Mesenteric fat pad (tissue), 1 donor: ENCODE measurements around the gene UMPS. TPM values are rescaled to one million over a fixed set of nuclear protein-coding genes. Genes with fewer than 3 reads are reported as not detected.
"Not testable (repeated sequence)": the region's sequence is repeated elsewhere in the genome, so short reads cannot be mapped to it uniquely, and the experiment has no call there.

Experiments
- DNase-seq: peaks from one replicate; pipeline ENCODE4 v3.0.0-alpha.2; 2020; ENCODE audit warnings: low spot score
- total RNA-seq: library from RNA; stranded (reverse); fragmentation: NEBNext Ultra II Directional; extraction: Animal tissue kit (Norgen Biotek cat#: 25700); gene quantifications from one replicate; pipeline ENCODE4 v1.2.1, GENCODE V29; 2021
- donor health status: DM: yes; HTN: yes; CAD: no.

UMPS gene
- total RNA-seq, 1 donor from 2014 or later, result 20.8 TPM

DNA sequence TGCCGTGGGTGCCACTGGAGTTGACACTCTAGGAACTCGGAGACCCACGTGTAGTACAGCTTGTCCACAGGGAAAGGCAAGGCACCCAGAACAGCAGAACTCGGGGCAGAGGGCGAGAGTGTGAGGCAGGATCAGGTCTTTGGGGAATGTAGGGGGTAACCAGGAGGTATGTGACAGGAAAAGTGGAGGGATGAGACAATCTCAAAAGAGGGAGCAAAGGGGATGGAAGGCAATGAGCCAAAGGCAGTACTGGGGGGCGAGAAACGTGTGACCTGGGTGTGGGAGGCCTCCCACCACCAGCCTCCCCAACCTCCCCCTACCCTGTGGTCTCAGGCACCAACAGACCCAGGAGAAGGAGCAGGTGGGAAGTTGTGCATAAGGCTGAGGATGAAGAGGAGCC, 48.9 kb downstream of the UMPS start:
- no peak for DNase-seq

DNA sequence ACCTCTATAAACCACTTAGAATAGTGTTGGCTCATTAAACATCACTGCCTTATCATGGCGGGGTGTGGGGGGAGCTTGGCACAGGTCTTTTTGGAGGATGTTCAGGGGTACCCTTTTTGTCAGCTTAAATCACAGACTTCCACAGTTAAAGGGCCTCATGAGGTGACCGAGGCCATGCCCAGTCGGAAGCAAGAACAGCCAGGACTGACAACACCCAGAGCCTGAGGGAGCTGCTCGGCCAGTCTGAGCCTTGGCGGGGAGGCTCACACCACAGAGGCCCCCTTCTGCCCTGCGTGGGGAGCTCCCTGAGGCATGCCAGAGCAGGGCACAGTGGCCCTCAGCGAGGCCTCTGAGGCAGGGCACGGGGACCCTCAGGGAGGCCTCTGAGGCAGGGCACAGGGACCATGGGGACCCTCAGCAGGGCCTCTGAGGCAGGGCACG, 49.5 kb downstream of the UMPS start:
- no peak for DNase-seq

DNA sequence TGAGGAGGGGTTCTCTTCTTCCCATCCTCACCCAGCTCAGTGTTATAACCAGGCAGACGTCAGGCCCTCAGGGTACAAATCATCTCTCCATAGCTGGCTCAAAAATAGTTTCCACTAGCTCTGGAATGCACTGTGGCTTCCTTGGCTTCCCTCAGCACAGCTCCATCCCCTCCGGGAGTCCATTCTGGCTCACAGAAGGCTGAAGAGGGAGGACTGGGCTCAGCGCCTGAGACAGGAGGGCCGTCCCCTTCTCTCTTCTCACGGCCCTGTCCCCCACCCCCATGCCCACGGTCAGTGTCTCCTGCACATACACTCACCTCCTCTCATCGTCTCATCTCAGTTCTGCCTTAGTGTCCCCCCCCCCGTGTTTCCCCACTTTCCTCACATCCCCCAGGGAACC, 50.1 kb downstream of the UMPS start:
- DNase-seq, result no peak

DNA sequence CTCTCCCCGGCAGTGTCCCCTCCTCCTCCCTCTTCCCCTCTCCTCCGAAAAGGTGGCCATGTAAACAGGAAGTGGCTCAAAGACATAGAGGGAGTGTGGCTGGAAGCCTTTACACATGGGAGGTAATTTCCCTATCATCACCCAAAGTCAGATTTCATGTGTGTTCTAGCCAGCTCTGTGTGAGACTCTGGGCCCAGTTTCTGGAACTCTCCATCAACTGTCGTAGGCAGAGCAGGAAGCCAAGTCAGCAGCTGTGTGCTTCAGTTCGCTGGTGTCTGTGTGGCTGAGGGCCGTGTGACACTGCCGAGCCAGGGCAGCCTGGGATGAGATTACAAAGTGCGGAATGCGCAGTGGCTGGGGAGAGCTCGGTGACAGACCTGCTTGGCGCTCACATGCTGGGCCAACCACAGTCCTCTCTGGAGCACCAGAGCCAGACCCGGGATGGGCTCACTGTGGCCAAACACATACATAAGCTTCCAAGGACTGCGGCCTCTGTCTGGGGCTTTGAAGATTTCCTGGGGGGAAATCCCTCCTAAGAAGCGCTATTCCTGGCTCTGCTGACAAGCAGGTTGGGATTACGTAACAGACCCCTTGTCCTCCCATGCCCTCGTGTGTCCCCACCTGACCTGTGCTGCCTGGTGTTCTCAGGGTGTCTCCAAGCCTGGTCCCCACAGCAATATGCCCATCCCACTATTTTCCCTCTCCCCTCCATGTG, 50.7 kb downstream of the UMPS start:
- DNase-seq, result no peak

DNA sequence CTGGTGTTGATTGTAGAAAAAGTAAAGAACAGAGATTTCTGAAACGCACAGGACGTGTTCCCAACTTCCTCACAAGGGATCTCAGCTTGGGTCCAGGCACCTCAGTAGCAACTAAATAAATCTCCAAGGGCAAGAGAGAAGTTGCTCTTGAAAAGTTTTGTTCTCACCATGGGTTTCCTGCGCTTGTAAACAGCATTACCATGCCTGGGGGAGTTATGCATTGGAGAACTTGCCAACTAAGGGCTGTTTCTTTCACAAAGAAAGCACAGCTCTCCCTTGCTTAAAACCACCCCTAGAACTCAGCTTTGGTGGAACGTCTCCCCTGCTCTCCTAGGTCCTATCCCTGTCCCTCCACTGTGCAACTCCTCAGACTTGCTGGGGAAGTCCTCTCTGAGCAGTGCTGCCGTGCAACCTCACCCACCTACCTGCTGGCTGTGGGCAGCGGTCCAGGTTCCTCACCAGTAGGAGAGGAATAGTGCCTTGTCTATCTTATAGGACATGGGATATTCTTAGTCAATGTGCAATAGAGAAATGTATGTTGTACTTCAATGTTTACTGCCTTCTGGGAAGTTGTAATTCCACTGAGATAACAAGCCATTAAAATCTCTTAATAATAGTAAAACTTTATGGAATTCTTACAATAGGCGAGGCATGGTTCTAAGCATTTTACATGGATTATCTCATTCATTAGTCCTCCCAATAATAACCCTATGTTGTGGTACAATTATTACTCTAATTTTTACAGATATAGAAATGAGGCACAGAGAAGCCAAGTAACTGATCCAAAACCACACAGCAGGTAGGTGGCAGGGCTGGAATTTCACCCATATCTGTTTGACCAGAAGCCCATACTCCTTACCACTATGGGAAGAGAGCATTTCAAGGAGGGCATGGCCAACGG, 51.5 kb downstream of the UMPS start:
- no peak for DNase-seq

DNA sequence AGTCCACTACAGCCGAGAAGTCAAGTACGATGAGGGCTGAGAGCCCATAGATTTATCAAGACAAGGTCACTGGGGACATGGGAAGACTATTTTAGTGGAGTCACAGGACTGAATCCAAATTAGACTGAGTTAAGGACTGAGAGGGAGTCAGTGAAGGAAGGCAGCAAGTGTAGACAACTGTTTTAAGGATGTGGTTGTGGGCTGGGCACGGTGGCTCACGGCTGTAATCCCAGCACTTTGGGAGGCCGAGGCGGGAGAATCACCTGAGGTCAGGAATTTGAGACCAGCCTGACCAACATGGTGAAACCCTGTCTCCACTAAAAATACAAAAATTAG, 52.1 kb downstream of the UMPS start:
- DNase-seq, result not testable (repeated sequence)

DNA sequence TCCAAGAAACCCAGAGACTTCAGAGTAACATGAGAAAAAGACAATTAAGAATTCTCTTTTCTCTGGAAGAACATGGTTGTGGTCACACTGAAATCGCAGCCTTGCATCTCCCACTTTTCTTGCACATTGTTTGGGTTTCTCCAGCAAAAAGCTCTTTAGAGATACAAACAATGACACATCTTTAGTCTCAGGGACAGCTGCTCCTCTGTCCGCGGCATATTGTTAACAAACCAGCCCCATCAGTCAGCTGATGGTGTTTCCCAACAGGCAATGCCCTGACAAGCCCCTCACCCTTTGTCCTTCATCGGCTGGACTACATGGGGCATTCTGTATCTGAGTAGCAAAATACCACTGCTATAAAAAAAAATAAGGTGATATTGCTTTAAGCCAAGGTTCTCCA, 53.4 kb downstream of the UMPS start:
- DNase-seq, result no peak

DNA sequence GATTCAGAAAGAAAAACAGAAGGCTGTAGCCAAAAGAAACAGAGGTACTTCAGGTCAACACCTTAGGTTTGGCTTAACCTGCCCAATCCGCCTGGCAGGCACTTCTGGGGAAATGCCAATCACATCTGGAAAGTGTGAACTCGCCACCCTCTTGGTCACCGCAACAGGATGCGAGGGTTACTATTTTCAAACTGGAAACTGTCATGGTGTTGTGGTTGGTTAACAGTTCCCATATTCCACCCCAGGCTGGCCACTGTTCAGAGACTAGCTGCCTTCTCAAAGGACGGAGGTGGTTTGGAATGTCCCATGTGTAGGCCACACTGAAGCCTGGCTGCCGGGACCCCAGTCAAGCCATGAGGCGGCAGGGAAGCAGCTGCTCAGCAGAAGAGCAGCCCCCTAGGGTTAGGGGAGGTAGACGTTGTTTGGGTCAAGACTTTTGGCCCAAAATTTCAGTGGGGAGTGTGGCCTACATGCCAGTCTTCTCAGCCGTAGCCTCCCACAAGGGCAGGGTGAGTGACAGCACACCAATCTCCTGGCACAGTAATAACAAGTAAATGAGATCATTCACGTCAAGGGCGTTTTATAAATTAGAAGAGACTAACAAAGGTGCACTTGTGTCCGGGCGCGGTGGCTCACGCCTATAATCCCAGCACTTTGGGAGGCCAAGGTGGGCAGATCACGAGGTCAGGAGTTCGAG, 54.6 kb downstream of the UMPS start:
- no peak for DNase-seq

DNA sequence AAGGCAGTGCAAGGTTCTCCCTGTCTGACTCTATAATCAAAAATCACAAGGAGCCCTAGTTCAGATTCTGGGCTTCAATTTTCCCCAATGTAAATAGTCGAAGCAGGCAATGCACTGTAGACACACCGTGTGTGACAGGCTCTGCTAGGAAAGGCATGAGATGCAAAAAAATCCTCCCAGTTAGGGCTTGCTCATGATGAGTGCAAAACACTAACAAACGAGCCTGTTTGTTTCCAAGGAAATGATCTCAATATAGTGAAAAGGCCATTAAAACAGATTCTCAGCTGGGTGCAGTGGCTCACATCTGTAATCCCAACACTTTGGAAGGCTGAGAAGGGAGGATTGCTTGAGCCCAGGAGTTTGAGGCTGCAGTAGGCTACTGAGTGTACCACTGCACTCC, 55.7 kb downstream of the UMPS start:
- DNase-seq, result no peak

DNA sequence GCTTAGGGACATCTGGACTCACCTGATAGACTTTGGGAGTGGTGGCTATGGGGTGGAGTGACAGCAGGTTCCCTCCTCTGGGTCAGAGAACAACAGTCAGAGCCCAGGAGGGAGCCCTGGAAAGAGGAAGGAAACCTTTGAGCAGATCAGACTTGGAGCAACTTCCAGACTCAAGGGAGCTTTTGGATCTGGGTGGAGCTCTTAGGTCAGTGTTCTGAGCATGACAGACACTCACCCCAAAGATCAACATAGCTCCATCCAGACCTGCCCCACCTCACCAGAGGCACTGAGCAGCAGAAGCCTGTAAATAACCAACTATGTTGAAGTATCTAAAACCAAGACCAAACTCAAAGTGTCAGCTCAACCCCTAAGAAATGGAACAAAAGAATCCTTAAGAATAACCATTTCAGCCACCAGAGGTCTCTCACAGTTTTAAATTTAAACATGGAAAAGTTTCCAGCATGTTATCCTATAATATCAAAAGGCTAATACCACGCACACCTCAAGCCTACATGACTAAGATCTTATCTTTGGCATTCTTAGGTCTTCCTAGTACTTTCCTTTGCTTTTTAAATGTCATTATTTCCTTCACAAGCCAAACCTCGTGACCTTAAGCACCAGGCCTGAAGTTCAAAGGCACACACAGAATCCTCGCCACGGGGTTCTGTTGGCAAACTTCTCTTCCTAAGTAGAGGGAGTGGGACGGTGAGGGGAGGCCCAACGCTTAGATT, 56.4 kb downstream of the UMPS start:
- DNase-seq, result no peak

DNA sequence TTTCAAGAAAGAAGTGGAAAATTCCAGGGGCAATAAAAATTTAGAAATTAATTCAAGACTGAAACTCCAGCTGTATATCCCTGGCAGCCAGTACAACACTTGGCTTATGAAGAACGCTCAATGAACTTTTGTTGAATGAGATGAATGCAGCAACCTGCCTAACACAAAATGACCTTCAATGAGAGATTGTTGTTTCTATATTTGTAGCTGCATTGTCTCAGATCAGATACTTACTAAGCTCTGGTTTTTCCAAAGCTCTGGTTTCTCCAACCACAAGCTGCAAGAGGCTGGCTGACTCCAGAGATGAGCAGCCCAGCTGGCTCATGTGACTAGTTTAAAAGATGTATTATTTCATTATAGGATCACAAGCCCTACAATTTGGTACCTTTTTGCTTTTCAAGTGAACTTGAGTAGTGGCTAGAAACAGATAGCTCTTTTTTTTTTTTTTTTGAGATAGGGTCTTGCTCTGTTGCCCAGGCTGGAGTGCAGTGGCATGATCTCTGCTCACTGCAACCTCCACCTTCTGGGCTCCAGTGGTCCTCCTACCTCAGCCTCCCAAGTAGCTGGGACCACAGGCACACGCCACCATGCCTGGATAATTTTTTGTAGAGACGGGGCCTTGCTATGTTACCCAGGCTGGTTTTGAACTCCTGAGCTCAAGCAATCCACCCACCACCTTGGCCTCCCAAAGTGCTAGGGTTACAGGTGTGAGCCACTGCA, 57.4 kb downstream of the UMPS start:
- no peak for DNase-seq

DNA sequence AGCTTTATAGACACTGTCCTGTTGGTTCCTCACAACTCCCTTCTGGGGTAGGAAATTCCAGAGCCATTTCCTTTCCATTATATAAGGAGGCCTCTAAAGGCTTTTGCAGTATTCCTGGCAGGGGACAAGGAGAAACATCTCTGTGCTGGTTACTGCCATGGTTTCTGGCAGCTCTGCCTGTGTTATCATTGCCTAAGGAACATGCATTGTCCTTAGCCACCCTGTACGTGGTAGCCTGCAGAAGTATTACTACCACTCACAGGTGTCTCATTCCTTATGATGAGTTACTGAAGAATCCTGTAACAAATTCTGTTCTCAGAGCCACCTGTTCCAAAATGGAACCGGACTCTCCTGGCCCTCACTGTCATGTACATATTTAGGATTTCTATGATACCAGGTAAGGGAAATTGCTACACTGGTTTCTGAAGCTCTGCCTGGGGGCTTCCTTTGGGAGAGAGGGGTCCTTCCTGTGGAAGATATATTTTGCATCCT, 58.0 kb downstream of the UMPS start:
- no peak for DNase-seq

DNA sequence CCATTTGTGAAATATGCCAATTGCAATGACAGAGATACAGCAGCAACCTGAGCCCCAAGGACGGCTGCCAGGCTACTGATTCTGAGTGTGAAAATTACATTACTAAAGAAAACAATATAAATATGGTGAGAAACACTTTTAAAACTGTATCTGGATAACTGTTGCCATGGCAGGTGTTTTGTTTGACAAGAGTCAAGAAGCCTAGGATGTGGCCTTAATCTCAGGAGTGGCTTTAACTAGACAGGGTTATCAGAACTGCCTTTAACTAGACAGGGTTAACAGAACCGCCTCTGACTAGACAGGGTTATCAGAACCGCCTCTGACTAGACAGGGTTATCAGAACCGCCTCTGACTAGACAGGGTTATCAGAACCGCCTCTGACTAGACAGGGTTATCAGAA, 58.9 kb downstream of the UMPS start:
- not testable (repeated sequence) for DNase-seq

DNA sequence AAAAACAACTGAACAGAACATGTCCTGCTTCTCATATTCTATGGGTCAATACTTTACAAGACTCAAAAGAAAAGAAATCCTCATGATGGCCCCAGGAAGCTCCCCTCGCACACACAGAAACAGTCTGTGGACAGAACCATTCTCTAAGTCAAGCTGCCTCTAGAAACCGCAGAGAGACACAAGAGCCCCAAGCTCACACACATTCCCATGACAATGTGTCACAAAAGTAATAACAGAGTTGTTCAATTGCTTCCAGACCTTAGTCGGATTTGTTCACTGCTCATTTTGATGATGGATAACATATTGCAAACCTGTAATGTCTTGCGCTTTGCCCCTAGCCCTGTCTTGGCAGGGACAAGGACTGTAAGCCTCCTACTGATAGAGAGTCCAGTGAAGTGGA, 60.9 kb downstream of the UMPS start:
- DNase-seq, result no peak

DNA sequence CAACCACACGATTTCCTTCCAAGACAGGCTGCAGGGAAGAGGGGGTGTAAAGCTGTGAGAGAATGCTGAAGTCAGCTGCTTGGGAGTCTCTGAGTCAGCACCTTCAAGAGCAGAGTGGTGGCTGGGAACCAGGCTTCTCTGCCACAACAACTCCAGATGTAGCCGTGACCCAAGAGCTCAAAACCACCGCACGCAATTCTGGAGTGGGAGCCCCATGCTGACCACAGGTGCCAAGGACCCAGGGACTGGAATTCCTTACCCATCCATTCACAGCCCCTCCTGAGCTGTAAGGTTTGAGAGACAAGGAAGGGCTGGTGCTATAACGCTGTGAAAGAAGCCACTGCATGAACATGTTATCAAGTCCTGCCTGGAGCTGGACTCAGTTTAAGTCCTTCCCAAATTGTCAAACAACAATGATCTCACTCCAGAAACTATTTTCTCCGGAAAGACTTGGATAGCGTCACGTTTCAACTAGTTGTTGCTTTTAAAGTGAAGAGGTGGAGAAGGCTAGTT, 61.4 kb downstream of the UMPS start:
- no peak for DNase-seq

DNA sequence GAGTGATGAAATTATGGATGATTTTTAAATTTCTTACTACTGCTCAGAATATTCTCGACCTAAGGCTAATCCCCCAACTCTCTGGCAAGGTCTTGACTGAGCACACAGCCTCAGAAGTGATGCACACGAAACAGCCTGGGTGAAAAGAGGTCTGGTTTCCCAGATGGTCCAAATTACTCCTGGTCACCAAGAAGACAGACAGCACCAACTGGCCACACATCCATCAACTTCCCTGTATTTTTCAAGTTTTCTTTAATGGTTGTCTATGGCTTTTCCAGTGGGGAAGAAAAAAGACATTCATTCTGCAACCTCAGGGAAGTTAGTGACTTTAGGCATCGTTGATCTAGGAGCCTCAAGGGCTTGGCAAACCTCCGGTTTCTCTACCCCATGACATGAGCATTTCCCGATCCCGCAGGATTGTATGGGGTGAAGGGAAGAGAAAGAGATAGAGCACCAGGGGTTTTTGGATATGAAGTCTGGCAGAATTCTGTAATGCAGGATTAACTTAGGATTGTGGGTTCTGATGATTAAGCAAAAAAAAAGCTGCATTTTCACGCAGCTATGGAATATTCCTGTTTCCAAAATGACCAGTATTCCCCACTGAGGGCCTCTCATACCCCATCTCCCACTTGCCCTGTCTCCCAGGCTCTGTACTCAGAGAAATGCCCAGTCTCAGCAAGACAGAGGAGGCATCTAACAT, 62.2 kb downstream of the UMPS start:
- DNase-seq, result no peak

DNA sequence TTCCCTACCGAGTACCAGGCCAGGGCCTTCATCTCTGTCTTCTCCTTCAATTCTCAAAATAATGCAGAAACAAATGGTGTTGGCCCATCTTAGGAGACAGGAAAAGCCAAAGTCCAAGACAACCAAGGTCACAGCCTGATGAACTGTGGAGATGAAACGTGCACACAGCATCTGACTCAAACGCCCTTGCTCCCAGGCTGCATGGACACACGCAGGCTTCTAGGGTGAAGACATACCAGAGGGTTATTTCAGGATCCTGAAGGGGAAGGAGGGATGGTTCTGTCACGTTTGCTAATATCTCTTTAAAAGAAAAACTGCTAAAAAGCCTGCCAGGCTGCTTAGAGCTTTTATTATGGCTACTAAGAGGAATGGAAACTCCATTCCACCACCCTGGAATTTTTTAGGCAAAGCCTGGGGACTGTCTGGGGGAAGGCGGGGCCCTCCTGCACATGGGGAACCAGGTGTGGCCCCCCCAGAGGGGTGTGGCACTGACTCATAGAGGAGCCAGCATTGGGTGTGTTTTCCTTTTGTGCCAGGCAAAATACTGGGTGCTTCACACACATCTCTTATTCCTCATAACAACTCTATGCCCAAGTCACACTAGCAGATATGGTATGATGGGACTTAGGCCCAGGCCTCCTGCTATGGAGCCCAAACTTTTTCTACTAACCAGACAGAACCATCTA, 62.9 kb downstream of the UMPS start:
- no peak for DNase-seq

DNA sequence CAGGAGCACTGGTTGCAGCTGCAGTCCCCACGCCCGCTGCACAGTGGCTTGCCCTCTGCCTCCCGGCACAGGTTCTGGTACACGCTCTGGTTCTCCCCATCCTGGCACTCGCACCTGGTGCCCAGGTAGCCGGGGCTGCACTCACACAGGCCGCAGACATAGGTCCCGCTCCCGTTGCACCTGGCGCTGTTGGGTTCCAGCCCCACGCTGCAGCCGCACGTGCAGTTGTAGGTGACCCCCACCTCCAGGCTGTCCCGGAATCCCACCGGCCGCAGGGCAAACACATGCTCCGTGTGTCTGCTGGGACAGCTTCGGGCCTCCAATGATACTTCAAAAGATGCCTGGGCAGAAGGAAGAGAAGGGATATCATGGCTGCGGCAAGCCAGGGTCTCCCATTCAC, 66.2 kb downstream of the UMPS start:
- no peak for DNase-seq

DNA sequence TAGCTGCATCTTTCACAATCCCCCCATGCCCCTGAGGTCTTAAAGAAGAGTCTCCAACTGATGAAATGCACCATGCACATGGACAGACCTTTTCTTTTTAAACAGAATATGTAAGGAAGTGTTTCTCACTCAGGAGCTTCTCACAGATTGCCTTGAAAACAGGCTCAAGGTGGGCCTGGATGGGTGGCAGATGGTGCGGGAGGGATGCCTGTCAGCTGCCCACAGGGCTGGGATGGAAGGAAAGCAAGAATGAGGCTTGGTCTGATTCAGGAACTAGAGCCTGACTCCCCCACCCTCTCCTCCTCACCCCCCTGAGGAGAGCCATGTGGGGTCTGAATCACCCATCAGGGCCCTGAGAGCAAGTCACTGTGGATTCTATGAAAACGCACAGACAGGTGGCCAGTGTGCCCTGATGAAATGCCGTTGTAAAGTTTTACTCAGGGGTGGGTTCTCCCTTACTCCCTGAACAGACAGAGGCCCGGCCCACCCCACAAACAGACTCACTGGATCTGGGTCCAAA, 67.2 kb downstream of the UMPS start:
- no peak for DNase-seq
